Lung (tissue), 12 donors: Measurements from ENCODE around the gene LEO1. TPM values are rescaled to one million over a fixed set of nuclear protein-coding genes. Genes with fewer than 3 reads are reported as not detected.

Experiments used
- ATAC-seq: fragments of 200-7000 bp; cut with Tn5 transposase; one replicate; pipeline ENCODE4 v1.9.1; 2020; ENCODE audit warnings: moderate number of reproducible peaks; ENCODE audit not compliant: insufficient read depth, low FRiP score
- DNase-seq, 3 donors: peaks; one replicate each; pipeline ENCODE4 v3.0.0-alpha.2; 2013 to 2017
- H3K27ac ChIP-seq, 2 donors: one replicate each; pipeline ENCODE4 v1.5.1; 2013; ENCODE audit warnings: mild to moderate bottlenecking in 2 of 2, moderate library complexity in 2 of 2, control low read depth in 1 of 2, inconsistent platforms in 1 of 2, low read depth in 1 of 2, low read length in 1 of 2
- H3K27me3 ChIP-seq, 3 donors: one replicate each; pipeline ENCODE4 v1.5.1; 2013; ENCODE audit warnings: low read length in 2 of 3; ENCODE audit not compliant: control insufficient read depth in 3 of 3, insufficient read depth in 3 of 3
- H3K36me3 ChIP-seq, 4 donors: one replicate each; pipeline ENCODE4 v1.5.1; 2013; ENCODE audit warnings: low read length in 4 of 4, mild to moderate bottlenecking in 1 of 4, moderate library complexity in 1 of 4; ENCODE audit not compliant: control insufficient read depth in 4 of 4, insufficient read depth in 4 of 4
- H3K4me1 ChIP-seq, 5 donors: one replicate each; pipeline ENCODE4 v1.5.1; 2013; ENCODE audit warnings: low read length in 5 of 5, mild to moderate bottlenecking in 2 of 5, moderate library complexity in 1 of 5; ENCODE audit not compliant: control insufficient read depth in 5 of 5, insufficient read depth in 5 of 5
- H3K4me3 ChIP-seq: one replicate; pipeline ENCODE4 v1.5.1; 2013; ENCODE audit warnings: mild to moderate bottlenecking, control low read depth, moderate library complexity
- H3K9ac ChIP-seq, 2 donors: one replicate each; pipeline ENCODE4 v1.5.1; 2013; ENCODE audit warnings: low read length in 2 of 2, control low read depth in 1 of 2; ENCODE audit not compliant: insufficient read depth in 1 of 2
- H3K9me3 ChIP-seq, 4 donors: one replicate each; pipeline ENCODE4 v1.5.1; 2013; ENCODE audit warnings: low read length in 3 of 4, mild to moderate bottlenecking in 1 of 4, moderate library complexity in 1 of 4; ENCODE audit not compliant: control insufficient read depth in 4 of 4, insufficient read depth in 3 of 4
- CTCF ChIP-seq: IDR thresholded peaks from 2 replicates; pipeline ENCODE4 v1.5.1; 2012; ENCODE audit warnings: mild to moderate bottlenecking; ENCODE audit errors: control extremely low read depth, extremely low read depth
- WGBS, 2 donors: extraction: QIAGEN DNeasy Blood & Tissue Kit; methylation state at CpG; one replicate each; pipeline ENCODE4 v1.1.7; 2013; 5-methylcytosine and 5-hydroxymethylcytosine counted together
- polyA plus RNA-seq, 2 donors: library from polyadenylated mRNA; stranded (reverse); fragments of 200-250 nt; gene quantifications; one replicate each; pipeline ENCODE4 v1.2.1, GENCODE V29; 2013
- total RNA-seq, 2 donors: library from RNA; depleted of rRNA in 1 of 2; stranded (reverse); fragments of >200 nt in 1 of 2; gene quantifications; one replicate each; pipeline ENCODE4 v1.2.1, GENCODE V29; 2014 to 2021
- donor health status: control.
- donor health status: control.
- donor health status: Bipolar disorder and iron deficiency.
- donor health status: healthy.
- donor health status: DM: yes; HTN: yes; CAD: no.

The LEO1 gene
- total and polyA plus RNA-seq, 4 donors: 7.1 to 25.4 (median 12.3) TPM

GRCh38 chr15:52011711-52012144 lies 40.1 kb upstream of the LEO1 start:
- Histone ChIP-seq H3K27ac (peak overlapping the region in 1 of 2 donors; percentile 26), H3K36me3 (no peaks in the 10 kb centered on the region), H3K9me3 (no peaks in the 10 kb centered on the region), H3K4me3 (no peak overlapping the region), H3K4me1 (peaks cover 0 to 10% (median 5%) of the 10 kb centered on the region in 5 donors), H3K9ac (no peak overlapping the region), H3K27me3 (no peaks in the 10 kb centered on the region)
- 41 to 66% methylated on average over 3 of the region's 3 CpGs for WGBS, 2 donors
- DNase-seq (peak in 2 of 3 donors; percentile 40 to 73), ATAC-seq (no peak)
- TF ChIP-seq CTCF: no peak

- peaks cover 0 to 10% (median 5%) of the 10 kb centered on the region in 5 donors for H3K4me1 ChIP-seq
Measured at GRCh38 chr15:52010633-52011595, 39.3 kb upstream of the LEO1 start.

GRCh38 chr15:52008698-52009434 lies 37.3 kb upstream of the LEO1 start:
- H3K4me3 ChIP-seq: no peak overlapping the region
- no peaks in the 10 kb centered on the region for H3K9me3 ChIP-seq
- H3K36me3 ChIP-seq: no peaks in the 10 kb centered on the region
- ATAC-seq: no peak
- no peak overlapping the region for H3K9ac ChIP-seq
- peak in 1 of 3 donors; percentile 43 for DNase-seq
- WGBS, 2 donors: 60 to 81% methylated on average over 2 of the region's 2 CpGs
- no peak for TF ChIP-seq CTCF
- H3K4me1 ChIP-seq: peaks cover 0 to 10% (median 5%) of the 10 kb centered on the region in 5 donors
- no peaks in the 10 kb centered on the region for H3K27me3 ChIP-seq
- peak overlapping the region in 1 of 2 donors; percentile 42 for H3K27ac ChIP-seq

More at GRCh38 chr15:52010633-52011595, 39.3 kb upstream of the LEO1 start:
- DNase-seq: peak in 1 of 3 donors; percentile 45
- TF ChIP-seq CTCF: no peak
- no peak for ATAC-seq
- no peaks in the 10 kb centered on the region for H3K36me3 ChIP-seq
- H3K27ac ChIP-seq: peak overlapping the region in 1 of 2 donors; percentile 63
- WGBS, 2 donors: 63 to 83% methylated on average over 14 of the region's 14 CpGs
- H3K27me3 ChIP-seq: no peaks in the 10 kb centered on the region
- no peak overlapping the region for H3K9ac ChIP-seq
- H3K4me3 ChIP-seq: no peak overlapping the region
- no peaks in the 10 kb centered on the region for H3K9me3 ChIP-seq
